Neural progenitor cell (in vitro differentiated cells): ENCODE measurements around the gene SATB2. TPM values are rescaled to one million over a fixed set of nuclear protein-coding genes. Genes with fewer than 3 reads are reported as not detected.
A peak's percentile ranks its signal among the peaks of the same experiment; 100 is the strongest.

Source experiments
- DNase-seq: peaks from one replicate; pipeline ENCODE4 v3.0.0-alpha.2; 2016; ENCODE audit warnings: low spot score
- H2AFZ ChIP-seq: fragments of 200-600 bp; sonication (generic); replicated peaks from 2 replicates; pipeline ENCODE4 v1.6.1; 2016; ENCODE audit warnings: antibody characterized with exemption
- H3F3A ChIP-seq: fragments of 200-600 bp; sonication (generic); 2 replicates; pipeline ENCODE4 v1.6.1; 2016; ENCODE audit warnings: antibody characterized with exemption, low read depth
- H3K27ac ChIP-seq: fragments of 200-600 bp; sonication (generic); 2 replicates; pipeline ENCODE4 v1.5.1; 2016; ENCODE audit warnings: mild to moderate bottlenecking
- H3K27me3 ChIP-seq: fragments of 200-600 bp; sonication (generic); 2 replicates; pipeline ENCODE4 v1.6.1; 2016; ENCODE audit warnings: mild to moderate bottlenecking, moderate library complexity
- H3K36me3 ChIP-seq: fragments of 200-600 bp; sonication (generic); 2 replicates; pipeline ENCODE4 v1.5.1; 2016
- H3K4me1 ChIP-seq: fragments of 200-600 bp; sonication (generic); 2 replicates; pipeline ENCODE4 v1.6.1; 2016; ENCODE audit warnings: mixed run types
- H3K4me2 ChIP-seq: fragments of 200-600 bp; sonication (generic); 2 replicates; pipeline ENCODE4 v1.6.1; 2016
- H3K4me3 ChIP-seq: fragments of 200-600 bp; sonication (generic); 2 replicates; pipeline ENCODE4 v1.5.1; 2016
- H3K79me2 ChIP-seq: fragments of 200-600 bp; sonication (generic); 2 replicates; pipeline ENCODE4 v1.6.1; 2016; ENCODE audit warnings: low read depth
- H3K9ac ChIP-seq: fragments of 200-600 bp; sonication (generic); 2 replicates; pipeline ENCODE4 v1.6.1; 2016
- H3K9me3 ChIP-seq: fragments of 200-600 bp; sonication (generic); 2 replicates; pipeline ENCODE4 v1.5.1; 2016; ENCODE audit warnings: low read depth
- H4K20me1 ChIP-seq: fragments of 200-600 bp; sonication (generic); 2 replicates; pipeline ENCODE4 v1.6.1; 2016; ENCODE audit warnings: low read depth
- H3K27ac Mint-ChIP-seq: 3 replicates; pipeline ENCODE4 v1.8.0; 2021; ENCODE audit warnings: mixed read lengths
- H3K27me3 Mint-ChIP-seq: 2 replicates; pipeline ENCODE4 v1.8.0; 2022; ENCODE audit warnings: low read depth, mild to moderate bottlenecking, inconsistent platforms, moderate library complexity, mixed read lengths; ENCODE audit not compliant: insufficient read depth
- H3K36me3 Mint-ChIP-seq: 3 replicates; pipeline ENCODE4 v1.8.0; 2021; ENCODE audit warnings: mixed read lengths
- H3K4me1 Mint-ChIP-seq: 3 replicates; pipeline ENCODE4 v1.8.0; 2021; ENCODE audit warnings: mixed read lengths
- H3K4me3 Mint-ChIP-seq: 3 replicates; pipeline ENCODE4 v1.8.0; 2021; ENCODE audit warnings: mild to moderate bottlenecking, moderate library complexity, mixed read lengths
- H3K9me3 Mint-ChIP-seq: 3 replicates; pipeline ENCODE4 v1.8.0; 2020; ENCODE audit warnings: mixed read lengths
- CTCF ChIP-seq: fragments of 200-600 bp; sonication (generic); IDR thresholded peaks from 2 replicates; pipeline ENCODE4 v1.5.1; 2017; ENCODE audit warnings: antibody characterized with exemption, mild to moderate bottlenecking
- EZH2 ChIP-seq: fragments of 200-600 bp; sonication (generic); IDR thresholded peaks from 2 replicates; pipeline ENCODE4 v1.6.1; 2017; ENCODE audit warnings: antibody characterized with exemption, mild to moderate bottlenecking, moderate library complexity
- EZH2phosphoT487 ChIP-seq: fragments of 200-600 bp; sonication (generic); IDR thresholded peaks from 2 replicates; pipeline ENCODE4 v1.6.1; 2017; ENCODE audit warnings: antibody characterized with exemption
- total RNA-seq: library from RNA; depleted of rRNA; stranded (reverse); fragments of >200 nt; gene quantifications from 2 replicates; pipeline ENCODE4 v1.2.3, GENCODE V29; 2015; ENCODE audit warnings: low replicate concordance

The SATB2 gene
- total RNA-seq = 2.2 and 3.7 TPM in 2 replicates

GRCh38 chr2:199457147-199458008, at the start of gene SATB2:
Gene SATB2 (minus strand): TSS chr2:199457939. CDS start chr2:199456037, 1,902 bp downstream.
- no peaks in the 10 kb centered on the region for H3K36me3 Mint-ChIP-seq
- no peak within 1 kb of the TSS for H3K27ac ChIP-seq
- no peaks in the 10 kb centered on the region for H3K79me2 ChIP-seq
- peak within 1 kb of the TSS; percentile 90 for H3K4me3 Mint-ChIP-seq
- DNase-seq = peak; percentile 69
- peaks cover 25% of the 10 kb centered on the region for H3K4me1 Mint-ChIP-seq
- no peaks in the 10 kb centered on the region for H3K9me3 Mint-ChIP-seq
- H3F3A ChIP-seq = peaks cover 28% of the 10 kb centered on the region
- peak within 1 kb of the TSS; percentile 67 for H3K4me3 ChIP-seq
- H3K36me3 ChIP-seq = no peaks in the 10 kb centered on the region
- H3K27me3 ChIP-seq = peaks cover 83% of the 10 kb centered on the region
- H3K27ac Mint-ChIP-seq = no peak within 1 kb of the TSS
- TF ChIP-seq CTCF (no peak), EZH2 (peak; percentile 95), EZH2phosphoT487 (peak; percentile 87)
- peak within 1 kb of the TSS; percentile 97 for H3K4me2 ChIP-seq
- peaks cover 18% of the 10 kb centered on the region for H3K4me1 ChIP-seq
- H3K9me3 ChIP-seq = no peaks in the 10 kb centered on the region
- H3K27me3 Mint-ChIP-seq = peaks cover 43% of the 10 kb centered on the region
- peak within 1 kb of the TSS; percentile 89 for H2AFZ ChIP-seq
- no peak within 1 kb of the TSS for H3K9ac ChIP-seq
- peaks cover 56% of the 10 kb centered on the region for H4K20me1 ChIP-seq

GRCh38 chr2:199505755-199506403, 48.1 kb upstream of the SATB2 start:
- Mint-ChIP-seq H3K36me3 (no peaks in the 10 kb centered on the region), H3K27ac (no peak overlapping the region), H3K9me3 (no peaks in the 10 kb centered on the region), H3K4me3 (no peak overlapping the region), H3K4me1 (peaks cover 6% of the 10 kb centered on the region), H3K27me3 (peaks cover 3% of the 10 kb centered on the region)
- no peak overlapping the region for H3K9ac ChIP-seq
- H3K27me3 ChIP-seq = no peaks in the 10 kb centered on the region
- peak overlapping the region; percentile 34 for H2AFZ ChIP-seq
- no peak for DNase-seq
- H3K4me1 ChIP-seq = no peaks in the 10 kb centered on the region
- H3K4me2 ChIP-seq = no peak overlapping the region
- TF ChIP-seq CTCF (no peak), EZH2phosphoT487 (no peak)
- no peaks in the 10 kb centered on the region for H3K9me3 ChIP-seq
- no peaks in the 10 kb centered on the region for H4K20me1 ChIP-seq
- H3K4me3 ChIP-seq = no peak overlapping the region
- no peaks in the 10 kb centered on the region for H3K36me3 ChIP-seq
- H3K79me2 ChIP-seq = no peaks in the 10 kb centered on the region
- H3F3A ChIP-seq = no peaks in the 10 kb centered on the region
- H3K27ac ChIP-seq = no peak overlapping the region

- TF ChIP-seq EZH2 (no peak), EZH2phosphoT487 (no peak), CTCF (no peak)
- Histone ChIP-seq H3K27ac (no peak overlapping the region), H4K20me1 (no peaks in the 10 kb centered on the region), H2AFZ (no peak overlapping the region), H3K79me2 (no peaks in the 10 kb centered on the region), H3K9me3 (no peaks in the 10 kb centered on the region), H3K4me3 (no peak overlapping the region), H3K9ac (no peak overlapping the region), H3K4me2 (no peak overlapping the region), H3K27me3 (no peaks in the 10 kb centered on the region), H3F3A (no peaks in the 10 kb centered on the region), H3K4me1 (no peaks in the 10 kb centered on the region), H3K36me3 (no peaks in the 10 kb centered on the region)
- H3K9me3 Mint-ChIP-seq = no peaks in the 10 kb centered on the region
- peaks cover 3% of the 10 kb centered on the region for H3K4me1 Mint-ChIP-seq
- H3K4me3 Mint-ChIP-seq = no peak overlapping the region
- DNase-seq = no peak
- H3K36me3 Mint-ChIP-seq = no peaks in the 10 kb centered on the region
- no peak overlapping the region for H3K27ac Mint-ChIP-seq
- peaks cover 3% of the 10 kb centered on the region for H3K27me3 Mint-ChIP-seq
Observed at GRCh38 chr2:199503148-199503547, 45.4 kb upstream of the SATB2 start.
